ENCODE measurements around the gene EYA3.

- TF ChIP-seq POLR2A (IDR thresholded peaks at IDR 0.05; ENCODE audit: low read depth, low read length) (no peak), POLR2AphosphoS5 (IDR thresholded peaks at IDR 0.05; ENCODE audit: low read depth, low read length) (no peak), TAF1 (IDR thresholded peaks at IDR 0.05; ENCODE audit: borderline replicate concordance, low read depth, low read length) (no peak)
Observed at GRCh38 chr1:27970401-27970800, 118.0 kb downstream of the EYA3 start.
